HL-60/S4 treated with retinoic acid at 250 ng/mL for 4 days and 3 days (cell line): ENCODE measurements around the gene RNGTT.
"Not testable (repeated sequence)": the region's sequence is repeated elsewhere in the genome, so short reads cannot be mapped to it uniquely, and the experiment has no call there.

Experiments
- in situ Hi-C: fragments of 300-500 bp; cut with MboI; formaldehyde crosslinking; loops from 2 replicates; pipeline ENCODE4 v1.7.0; 2022; ENCODE audit warnings: low sequenced_read_pairs

The RNGTT gene

GRCh38 chr6:88972504-88973423 lies 9.3 kb upstream of the RNGTT start:
- in situ Hi-C loops, result no loop called here

- in situ Hi-C loops, result no loop called here
Measured at GRCh38 chr6:88970301-88970700, 6.9 kb upstream of the RNGTT start.

- in situ Hi-C loops, result not testable (repeated sequence)
Measured at GRCh38 chr6:88969255-88969654, 5.8 kb upstream of the RNGTT start.

GRCh38 chr6:88967891-88968290 lies 4.5 kb upstream of the RNGTT start:
- in situ Hi-C loops, result no loop called here

- in situ Hi-C loops, result no loop called here
Measured at GRCh38 chr6:88965691-88966090, 2.3 kb upstream of the RNGTT start.

GRCh38 chr6:88964509-88964908 lies 1.1 kb upstream of the RNGTT start:
- in situ Hi-C loops, result no loop called here

GRCh38 chr6:88958842-88959241 lies 4.6 kb downstream of the RNGTT start:
- in situ Hi-C loops, result no loop called here

GRCh38 chr6:88953550-88954386 lies 9.7 kb downstream of the RNGTT start:
- in situ Hi-C loops, result no loop called here

- in situ Hi-C loops, result no loop called here
Measured at GRCh38 chr6:88952065-88952704, 11.2 kb downstream of the RNGTT start.

- in situ Hi-C loops, result no loop called here
Measured at GRCh38 chr6:88945415-88946008, 17.9 kb downstream of the RNGTT start.

GRCh38 chr6:88933521-88933920 lies 29.9 kb downstream of the RNGTT start:
- in situ Hi-C loops, result no loop called here

- in situ Hi-C loops, result not testable (repeated sequence)
Measured at GRCh38 chr6:88932019-88932418, 31.4 kb downstream of the RNGTT start.

- in situ Hi-C loops, result no loop called here
Measured at GRCh38 chr6:88922775-88923548, 40.5 kb downstream of the RNGTT start.

GRCh38 chr6:88921734-88922133 lies 41.7 kb downstream of the RNGTT start:
- in situ Hi-C loops, result no loop called here

- in situ Hi-C loops, result no loop called here
Measured at GRCh38 chr6:88920774-88921733, 42.4 kb downstream of the RNGTT start.

GRCh38 chr6:88920088-88920487 lies 43.3 kb downstream of the RNGTT start:
- in situ Hi-C loops, result no loop called here

GRCh38 chr6:88919032-88919431 lies 44.4 kb downstream of the RNGTT start:
- in situ Hi-C loops, result no loop called here

- in situ Hi-C loops, result no loop called here
Measured at GRCh38 chr6:88916615-88917208, 46.7 kb downstream of the RNGTT start.
